ENCODE data around the gene RAD18. TPM values are rescaled to one million over a fixed set of nuclear protein-coding genes. Genes with fewer than 3 reads are reported as not detected.

Gene RAD18
- total and polyA plus RNA-seq, 9 of the 15 experiments (the other 6 are each of a cell fraction or from before 2014, with no cell fraction given) = 19.2 to 49.4 (median 34.4) TPM

DNA sequence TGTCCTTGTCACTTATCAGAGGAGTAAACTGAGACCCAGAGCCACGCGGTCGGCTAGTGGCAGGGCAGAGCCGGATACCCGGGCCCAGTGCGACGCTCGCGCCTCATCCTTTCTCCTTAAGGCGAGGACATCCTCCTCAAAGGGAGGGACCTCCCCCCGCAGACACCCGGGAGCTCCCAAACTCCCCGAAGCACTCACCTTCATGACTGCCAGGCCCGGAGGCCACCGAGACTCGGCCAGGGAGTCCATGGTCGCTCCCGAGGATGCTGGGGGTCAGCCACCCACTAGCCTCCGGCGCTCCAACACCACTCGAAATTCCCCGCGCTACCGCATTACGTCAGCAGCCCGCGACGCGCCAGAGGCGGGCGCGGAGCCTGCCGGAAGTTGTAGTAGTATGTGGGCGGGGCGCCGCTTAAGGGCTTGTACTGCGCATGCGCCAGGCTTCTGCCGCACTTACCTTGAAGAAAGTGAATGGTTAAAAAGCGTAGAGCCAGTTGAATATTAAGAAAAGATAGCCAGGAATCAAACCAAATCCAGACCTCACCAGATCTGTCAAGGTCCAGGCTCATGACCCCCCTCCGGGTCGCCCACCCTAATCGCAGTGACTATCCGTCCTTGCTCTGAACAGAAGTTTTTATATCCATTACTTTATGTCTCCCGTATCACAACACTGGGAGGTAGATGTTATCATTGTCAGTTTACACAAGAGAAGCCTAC lies at the start of gene RAD18 (continued):
- TF ChIP-seq SMAD3 (CRISPR knock-in tag; conservative IDR thresholded peaks at IDR 0.05) (no peak), CTBP1 (IDR thresholded peaks at IDR 0.05; ENCODE audit: borderline replicate concordance) (peak; percentile 88), E2F1 (CRISPR knock-in tag; IDR thresholded peaks at IDR 0.05) (peak; percentile 90), ZNF134 (CRISPR knock-in tag; conservative IDR thresholded peaks at IDR 0.05) (no peak), KHSRP (IDR thresholded peaks at IDR 0.05) (peak; percentile 87), GABPB2 (CRISPR knock-in tag; conservative IDR thresholded peaks at IDR 0.05) (no peak), HNRNPL (IDR thresholded peaks at IDR 0.05; ENCODE audit: low read depth, low read length) (no peak), FOXK1 (CRISPR knock-in tag; IDR thresholded peaks at IDR 0.05; ENCODE audit: borderline replicate concordance) (no peak), ZNF696 (CRISPR knock-in tag; conservative IDR thresholded peaks at IDR 0.05) (no peak), ZKSCAN8 (CRISPR knock-in tag; IDR thresholded peaks at IDR 0.05) (no peak), CBX2 (IDR thresholded peaks at IDR 0.05; ENCODE audit: insufficient read depth, low read length, poor library complexity, severe bottlenecking) (no peak)
- TF ChIP-seq, protein P1, sequence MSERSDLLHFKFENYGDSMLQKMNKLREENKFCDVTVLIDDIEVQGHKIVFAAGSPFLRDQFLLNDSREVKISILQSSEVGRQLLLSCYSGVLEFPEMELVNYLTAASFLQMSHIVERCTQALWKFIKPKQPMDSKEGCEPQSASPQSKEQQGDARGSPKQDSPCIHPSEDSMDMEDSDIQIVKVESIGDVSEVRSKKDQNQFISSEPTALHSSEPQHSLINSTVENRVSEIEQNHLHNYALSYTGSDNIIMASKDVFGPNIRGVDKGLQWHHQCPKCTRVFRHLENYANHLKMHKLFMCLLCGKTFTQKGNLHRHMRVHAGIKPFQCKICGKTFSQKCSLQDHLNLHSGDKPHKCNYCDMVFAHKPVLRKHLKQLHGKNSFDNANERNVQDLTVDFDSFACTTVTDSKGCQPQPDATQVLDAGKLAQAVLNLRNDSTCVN (CRISPR knock-in tag; IDR thresholded peaks at IDR 0.05) = no peak
- TF ChIP-seq, protein P2, sequence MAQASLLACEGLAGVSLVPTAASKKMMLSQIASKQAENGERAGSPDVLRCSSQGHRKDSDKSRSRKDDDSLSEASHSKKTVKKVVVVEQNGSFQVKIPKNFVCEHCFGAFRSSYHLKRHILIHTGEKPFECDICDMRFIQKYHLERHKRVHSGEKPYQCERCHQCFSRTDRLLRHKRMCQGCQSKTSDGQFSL (CRISPR knock-in tag; IDR thresholded peaks at IDR 0.05) = no peak
- TF ChIP-seq, protein P2 (tag; IDR thresholded peaks at IDR 0.05) = no peak
- TF ChIP-seq, protein P3, sequence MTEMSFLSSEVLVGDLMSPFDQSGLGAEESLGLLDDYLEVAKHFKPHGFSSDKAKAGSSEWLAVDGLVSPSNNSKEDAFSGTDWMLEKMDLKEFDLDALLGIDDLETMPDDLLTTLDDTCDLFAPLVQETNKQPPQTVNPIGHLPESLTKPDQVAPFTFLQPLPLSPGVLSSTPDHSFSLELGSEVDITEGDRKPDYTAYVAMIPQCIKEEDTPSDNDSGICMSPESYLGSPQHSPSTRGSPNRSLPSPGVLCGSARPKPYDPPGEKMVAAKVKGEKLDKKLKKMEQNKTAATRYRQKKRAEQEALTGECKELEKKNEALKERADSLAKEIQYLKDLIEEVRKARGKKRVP (CRISPR knock-in tag; IDR thresholded peaks at IDR 0.05) = peak; percentile 27
- TF ChIP-seq, protein P4, sequence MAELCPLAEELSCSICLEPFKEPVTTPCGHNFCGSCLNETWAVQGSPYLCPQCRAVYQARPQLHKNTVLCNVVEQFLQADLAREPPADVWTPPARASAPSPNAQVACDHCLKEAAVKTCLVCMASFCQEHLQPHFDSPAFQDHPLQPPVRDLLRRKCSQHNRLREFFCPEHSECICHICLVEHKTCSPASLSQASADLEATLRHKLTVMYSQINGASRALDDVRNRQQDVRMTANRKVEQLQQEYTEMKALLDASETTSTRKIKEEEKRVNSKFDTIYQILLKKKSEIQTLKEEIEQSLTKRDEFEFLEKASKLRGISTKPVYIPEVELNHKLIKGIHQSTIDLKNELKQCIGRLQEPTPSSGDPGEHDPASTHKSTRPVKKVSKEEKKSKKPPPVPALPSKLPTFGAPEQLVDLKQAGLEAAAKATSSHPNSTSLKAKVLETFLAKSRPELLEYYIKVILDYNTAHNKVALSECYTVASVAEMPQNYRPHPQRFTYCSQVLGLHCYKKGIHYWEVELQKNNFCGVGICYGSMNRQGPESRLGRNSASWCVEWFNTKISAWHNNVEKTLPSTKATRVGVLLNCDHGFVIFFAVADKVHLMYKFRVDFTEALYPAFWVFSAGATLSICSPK (IDR thresholded peaks at IDR 0.05; ENCODE audit: borderline replicate concordance) = no peak
